Liver (tissue), 9 donors: Measurements from ENCODE around the gene TET2. TPM values are rescaled to one million over a fixed set of nuclear protein-coding genes. Genes with fewer than 3 reads are reported as not detected.

Experiments
- DNase-seq: peaks from one replicate; pipeline ENCODE4 v3.0.0-alpha.2; 2017; ENCODE audit warnings: low spot score
- H3K27ac ChIP-seq, 2 donors: one replicate each; pipeline ENCODE4 v1.7.0; 2013; ENCODE audit warnings: inconsistent platforms in 2 of 2, low read length in 2 of 2, control low read depth in 1 of 2, low read depth in 1 of 2, mild to moderate bottlenecking in 1 of 2
- H3K27me3 ChIP-seq, 4 donors: one replicate each; pipeline versions ENCODE4 v1.6.1 to v1.7.0; 2013; ENCODE audit warnings: low read length in 3 of 4, inconsistent platforms in 1 of 4, mild to moderate bottlenecking in 1 of 4, moderate library complexity in 1 of 4; ENCODE audit not compliant: control insufficient read depth in 4 of 4, insufficient read depth in 4 of 4
- H3K36me3 ChIP-seq, 4 donors: one replicate each; pipeline versions ENCODE4 v1.6.1 to v1.7.0; 2013; ENCODE audit warnings: low read length in 3 of 4, mild to moderate bottlenecking in 3 of 4, low read depth in 1 of 4, moderate library complexity in 1 of 4; ENCODE audit not compliant: control insufficient read depth in 4 of 4, insufficient read depth in 3 of 4
- H3K4me1 ChIP-seq, 4 donors: one replicate each; pipeline versions ENCODE4 v1.6.1 to v1.7.0; 2013; ENCODE audit warnings: low read length in 3 of 4, mild to moderate bottlenecking in 3 of 4, moderate library complexity in 1 of 4; ENCODE audit not compliant: control insufficient read depth in 4 of 4, insufficient read depth in 4 of 4
- H3K4me3 ChIP-seq, 3 donors: one replicate each; pipeline versions ENCODE4 v1.6.1 to v1.7.0; 2013; ENCODE audit warnings: low read length in 3 of 3, control low read depth in 1 of 3, low read depth in 1 of 3, mild to moderate bottlenecking in 1 of 3
- H3K9ac ChIP-seq, 2 donors: one replicate each; pipeline ENCODE4 v1.7.0; 2013; ENCODE audit warnings: low read length in 2 of 2, mild to moderate bottlenecking in 2 of 2, moderate library complexity in 2 of 2, control low read depth in 1 of 2, low read depth in 1 of 2
- H3K9me3 ChIP-seq, 4 donors: one replicate each; pipeline versions ENCODE4 v1.6.1 to v1.7.0; 2013; ENCODE audit warnings: low read length in 3 of 4; ENCODE audit not compliant: control insufficient read depth in 4 of 4
- ATF3 ChIP-seq: IDR thresholded peaks from 2 replicates; pipeline ENCODE4 v1.6.1; 2016; ENCODE audit warnings: antibody characterized with exemption
- CTCF ChIP-seq: fragments of 150-350 bp; IDR thresholded peaks from 2 replicates; pipeline ENCODE4 v1.5.1; 2017; ENCODE audit warnings: improper control_type of control experiment, low read depth, low read length; ENCODE audit not compliant: missing input control
- EGR1 ChIP-seq, 2 donors: IDR thresholded peaks; 2 replicates each; pipeline ENCODE4 v1.6.1; 2016 to 2018; ENCODE audit warnings: antibody characterized with exemption in 2 of 2, low read depth in 2 of 2
- FOXA1 ChIP-seq: IDR thresholded peaks from 2 replicates; pipeline ENCODE4 v1.6.1; 2016; ENCODE audit warnings: antibody characterized with exemption
- FOXA2 ChIP-seq: IDR thresholded peaks from 2 replicates; pipeline ENCODE4 v1.6.1; 2016; ENCODE audit warnings: antibody characterized with exemption
- GABPA ChIP-seq, 2 donors: IDR thresholded peaks in 1 of 2; conservative IDR thresholded peaks in 1 of 2; 2 replicates each; pipeline ENCODE4 v1.6.1; 2016; ENCODE audit warnings: antibody characterized with exemption in 2 of 2, mild to moderate bottlenecking in 1 of 2, moderate library complexity in 1 of 2
- HNF4G ChIP-seq: IDR thresholded peaks from 2 replicates; pipeline ENCODE4 v1.6.1; 2016; ENCODE audit warnings: antibody characterized with exemption
- JUND ChIP-seq, 2 donors: IDR thresholded peaks; 2 replicates each; pipeline ENCODE4 v1.6.1; 2016; ENCODE audit warnings: antibody characterized with exemption in 2 of 2
- MAX ChIP-seq: IDR thresholded peaks from 2 replicates; pipeline ENCODE4 v1.6.1; 2016; ENCODE audit warnings: antibody characterized with exemption
- NR2F2 ChIP-seq: IDR thresholded peaks from 2 replicates; pipeline ENCODE4 v1.6.1; 2016; ENCODE audit warnings: antibody characterized with exemption
- RAD21 ChIP-seq, 2 donors: IDR thresholded peaks; 2 replicates each; pipeline ENCODE4 v1.6.1; 2016; ENCODE audit warnings: antibody characterized with exemption in 2 of 2, mild to moderate bottlenecking in 2 of 2
- REST ChIP-seq: IDR thresholded peaks from 2 replicates; pipeline ENCODE4 v1.6.1; 2016; ENCODE audit warnings: antibody characterized with exemption, mild to moderate bottlenecking
- RXRA ChIP-seq, 2 donors: IDR thresholded peaks; 2 replicates each; pipeline ENCODE4 v1.6.1; 2017 to 2018; ENCODE audit warnings: antibody characterized with exemption in 2 of 2, mild to moderate bottlenecking in 1 of 2
- SP1 ChIP-seq: IDR thresholded peaks from 2 replicates; pipeline ENCODE4 v1.6.1; 2018; ENCODE audit warnings: antibody characterized with exemption, mild to moderate bottlenecking
- TAF1 ChIP-seq: conservative IDR thresholded peaks from 2 replicates; pipeline ENCODE4 v1.6.1; 2016; ENCODE audit warnings: antibody characterized with exemption, mild to moderate bottlenecking
- YY1 ChIP-seq: IDR thresholded peaks from 2 replicates; pipeline ENCODE4 v1.6.1; 2016; ENCODE audit warnings: antibody characterized with exemption, mild to moderate bottlenecking
- ZBTB33 ChIP-seq: IDR thresholded peaks from 2 replicates; pipeline ENCODE4 v1.6.1; 2016; ENCODE audit warnings: antibody characterized with exemption
- WGBS: extraction: QIAGEN DNeasy Blood & Tissue Kit; methylation state at CpG from one replicate; pipeline ENCODE4 v1.1.7; 2013; 5-methylcytosine and 5-hydroxymethylcytosine counted together
- polyA plus RNA-seq, 2 donors: library from polyadenylated mRNA; stranded (reverse) in 1 of 2; unstranded in 1 of 2; fragments of 200-250 nt in 1 of 2; fragments of >200 nt in 1 of 2; fragmentation: Nextera tagmentation in 1 of 2; extraction: Ambion mirVana in 1 of 2; gene quantifications; one replicate each; pipeline versions ENCODE4 v1.2.1 to v1.2.3, GENCODE V29; 2013 to 2015
- total RNA-seq, 2 donors: library from RNA; depleted of rRNA; stranded (reverse); fragments of >200 nt; gene quantifications; one replicate each; pipeline ENCODE4 v1.2.3, GENCODE V29; 2014
- donor health status: healthy.
- donor health status: healthy.
- donor health status: healthy.
- donor health status: healthy.
- donor health status: healthy.

Gene TET2
- total and polyA plus RNA-seq, 4 donors, result 0.88 to 8.4 (median 5.5) TPM

GRCh38 chr4:105128208-105128607 is 18.5 kb upstream of the TET2 start:
- TF ChIP-seq ATF3, result no peak
- no peak for TF ChIP-seq REST
- no peak for TF ChIP-seq MAX
- no peak for TF ChIP-seq CTCF
- no peak for TF ChIP-seq RXRA (IDR thresholded peaks at IDR 0.05)
- no peak for TF ChIP-seq NR2F2
- no peak for TF ChIP-seq GABPA (IDR thresholded peaks at IDR 0.05 in 1 of 2, conservative IDR thresholded peaks at IDR 0.05 in 1 of 2)
- TF ChIP-seq RAD21 (IDR thresholded peaks at IDR 0.05), result no peak
- no peak for TF ChIP-seq SP1
- TF ChIP-seq HNF4G, result no peak
- no peak for TF ChIP-seq EGR1 (IDR thresholded peaks at IDR 0.05; ENCODE audit: low read depth in 2 of 2)
- no peak for TF ChIP-seq YY1
- H3K9me3 ChIP-seq, result no peaks in the 10 kb centered on the region
- H3K9ac ChIP-seq, result no peak overlapping the region
- H3K36me3 ChIP-seq, result no peaks in the 10 kb centered on the region
- 68% methylated on average over 1 of the region's 1 CpG for WGBS
- DNase-seq, result no peak
- no peak overlapping the region for H3K27ac ChIP-seq
- H3K4me3 ChIP-seq, result no peak overlapping the region
- no peaks in the 10 kb centered on the region for H3K27me3 ChIP-seq
- H3K4me1 ChIP-seq, result no peaks in the 10 kb centered on the region

GRCh38 chr4:105129286-105130040 is 17.2 kb upstream of the TET2 start:
- Histone ChIP-seq H3K9ac (no peak overlapping the region), H3K9me3 (no peaks in the 10 kb centered on the region), H3K27ac (no peak overlapping the region), H3K36me3 (no peaks in the 10 kb centered on the region), H3K27me3 (no peaks in the 10 kb centered on the region), H3K4me3 (no peak overlapping the region), H3K4me1 (no peaks in the 10 kb centered on the region)
- 71% methylated on average over 5 of the region's 5 CpGs for WGBS
- DNase-seq, result no peak
- no peak for TF ChIP-seq NR2F2
- no peak for TF ChIP-seq ZBTB33
- no peak for TF ChIP-seq TAF1
- TF ChIP-seq EGR1 (IDR thresholded peaks at IDR 0.05; ENCODE audit: low read depth in 2 of 2), result no peak
- TF ChIP-seq FOXA1, result no peak
- TF ChIP-seq JUND (IDR thresholded peaks at IDR 0.05), result no peak
- TF ChIP-seq GABPA (IDR thresholded peaks at IDR 0.05 in 1 of 2, conservative IDR thresholded peaks at IDR 0.05 in 1 of 2), result no peak
- no peak for TF ChIP-seq CTCF
- no peak for TF ChIP-seq YY1
- no peak for TF ChIP-seq FOXA2
- no peak for TF ChIP-seq RXRA (IDR thresholded peaks at IDR 0.05)
- no peak for TF ChIP-seq REST
- TF ChIP-seq RAD21 (IDR thresholded peaks at IDR 0.05), result no peak
